22Rv1 (cell line): ENCODE results near the gene ALG5.

ENCODE experiments used
- ZFX ChIP-seq: fragments of 450-650 bp; IDR thresholded peaks from 2 replicates; pipeline ENCODE4 v1.6.1; 2017; ENCODE audit warnings: antibody characterized with exemption, borderline replicate concordance
- TF ChIP-seq, protein P1 (sequence below): fragments of 450-650 bp; IDR thresholded peaks from 2 replicates; pipeline ENCODE4 v1.5.1; 2017; ENCODE audit warnings: mild to moderate bottlenecking

DNA sequence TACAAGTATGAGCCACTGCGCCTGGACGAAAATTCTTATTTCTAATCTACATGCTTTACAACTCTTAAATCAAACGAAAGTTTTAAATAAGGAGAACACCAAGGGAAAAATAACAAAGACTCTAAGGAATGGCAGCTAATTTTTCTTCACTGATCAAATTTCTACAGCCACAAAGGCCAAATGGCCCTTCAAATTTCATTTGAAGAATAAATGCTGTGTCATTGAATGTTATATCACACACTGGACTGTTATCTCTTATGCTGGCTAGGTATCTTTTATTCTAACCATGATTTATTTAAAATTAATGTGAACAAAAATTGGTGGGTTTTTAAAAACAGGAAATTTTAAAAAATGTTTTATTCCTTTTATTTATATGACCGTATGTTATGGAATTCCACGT is 93.2 kb downstream of the ALG5 start:
- TF ChIP-seq, protein P1, sequence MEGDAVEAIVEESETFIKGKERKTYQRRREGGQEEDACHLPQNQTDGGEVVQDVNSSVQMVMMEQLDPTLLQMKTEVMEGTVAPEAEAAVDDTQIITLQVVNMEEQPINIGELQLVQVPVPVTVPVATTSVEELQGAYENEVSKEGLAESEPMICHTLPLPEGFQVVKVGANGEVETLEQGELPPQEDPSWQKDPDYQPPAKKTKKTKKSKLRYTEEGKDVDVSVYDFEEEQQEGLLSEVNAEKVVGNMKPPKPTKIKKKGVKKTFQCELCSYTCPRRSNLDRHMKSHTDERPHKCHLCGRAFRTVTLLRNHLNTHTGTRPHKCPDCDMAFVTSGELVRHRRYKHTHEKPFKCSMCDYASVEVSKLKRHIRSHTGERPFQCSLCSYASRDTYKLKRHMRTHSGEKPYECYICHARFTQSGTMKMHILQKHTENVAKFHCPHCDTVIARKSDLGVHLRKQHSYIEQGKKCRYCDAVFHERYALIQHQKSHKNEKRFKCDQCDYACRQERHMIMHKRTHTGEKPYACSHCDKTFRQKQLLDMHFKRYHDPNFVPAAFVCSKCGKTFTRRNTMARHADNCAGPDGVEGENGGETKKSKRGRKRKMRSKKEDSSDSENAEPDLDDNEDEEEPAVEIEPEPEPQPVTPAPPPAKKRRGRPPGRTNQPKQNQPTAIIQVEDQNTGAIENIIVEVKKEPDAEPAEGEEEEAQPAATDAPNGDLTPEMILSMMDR: no peak
- no peak for TF ChIP-seq ZFX
